Mesothelial cell of epicardium (in vitro differentiated cells): ENCODE measurements around the gene A2M. TPM values are rescaled to one million over a fixed set of nuclear protein-coding genes. Genes with fewer than 3 reads are reported as not detected.

ENCODE experiments used
- DNase-seq, 2 experiments: peaks; one replicate each; pipeline ENCODE4 v3.0.0; 2021; ENCODE audit warnings: low spot score in 2 of 2; ENCODE audit not compliant: unreplicated experiment in 2 of 2
- H3K27ac Mint-ChIP-seq: 2 replicates; pipeline ENCODE4 v1.8.0; 2021; ENCODE audit warnings: mixed read lengths
- H3K27me3 Mint-ChIP-seq: 2 replicates; pipeline ENCODE4 v1.8.0; 2021; ENCODE audit warnings: low read depth, mixed read lengths
- H3K36me3 Mint-ChIP-seq: 2 replicates; pipeline ENCODE4 v1.8.0; 2021; ENCODE audit warnings: mixed read lengths
- H3K4me1 Mint-ChIP-seq: 2 replicates; pipeline ENCODE4 v1.8.0; 2021; ENCODE audit warnings: mixed read lengths
- H3K4me3 Mint-ChIP-seq: 2 replicates; pipeline ENCODE4 v1.8.0; 2021; ENCODE audit warnings: mild to moderate bottlenecking, moderate library complexity, mixed read lengths
- H3K9me3 Mint-ChIP-seq: 2 replicates; pipeline ENCODE4 v1.8.0; 2021; ENCODE audit warnings: mixed read lengths
- CTCF ChIP-seq: fragments of 200-600 bp; sonication (generic); IDR thresholded peaks from one replicate; pipeline ENCODE4 v1.5.0; 2021; ENCODE audit warnings: antibody characterized with exemption; ENCODE audit not compliant: unreplicated experiment
- total RNA-seq: library from RNA; stranded (reverse); gene quantifications from 3 replicates; pipeline ENCODE4 v1.2.1, GENCODE V29; 2021

A2M gene
- total RNA-seq, 1 donor from 2014 or later: 3.8 TPM

- Mint-ChIP-seq H3K4me1 (no peaks in the 10 kb centered on the region), H3K27ac (no peak overlapping the region), H3K4me3 (no peak overlapping the region), H3K36me3 (peaks cover 3% of the 10 kb centered on the region), H3K27me3 (peaks cover 22% of the 10 kb centered on the region), H3K9me3 (peaks cover 29% of the 10 kb centered on the region)
- no peak for TF ChIP-seq CTCF
- DNase-seq: no peak
Measured at GRCh38 chr12:9079082-9079481, 36.6 kb downstream of the A2M start.

GRCh38 chr12:9077152-9078031, 38.3 kb downstream of the A2M start:
- H3K9me3 Mint-ChIP-seq: peaks cover 18% of the 10 kb centered on the region
- no peaks in the 10 kb centered on the region for H3K4me1 Mint-ChIP-seq
- H3K27ac Mint-ChIP-seq: no peak overlapping the region
- DNase-seq: no peak
- no peaks in the 10 kb centered on the region for H3K36me3 Mint-ChIP-seq
- H3K4me3 Mint-ChIP-seq: no peak overlapping the region
- TF ChIP-seq CTCF: no peak
- peaks cover 31% of the 10 kb centered on the region for H3K27me3 Mint-ChIP-seq

- TF ChIP-seq CTCF: no peak
- H3K9me3 Mint-ChIP-seq: peaks cover 14% of the 10 kb centered on the region
- H3K36me3 Mint-ChIP-seq: no peaks in the 10 kb centered on the region
- peaks cover 34% of the 10 kb centered on the region for H3K27me3 Mint-ChIP-seq
- no peak overlapping the region for H3K4me3 Mint-ChIP-seq
- no peaks in the 10 kb centered on the region for H3K4me1 Mint-ChIP-seq
- DNase-seq: no peak
- no peak overlapping the region for H3K27ac Mint-ChIP-seq
Measured at GRCh38 chr12:9076733-9077132, 39.0 kb downstream of the A2M start.

DNA sequence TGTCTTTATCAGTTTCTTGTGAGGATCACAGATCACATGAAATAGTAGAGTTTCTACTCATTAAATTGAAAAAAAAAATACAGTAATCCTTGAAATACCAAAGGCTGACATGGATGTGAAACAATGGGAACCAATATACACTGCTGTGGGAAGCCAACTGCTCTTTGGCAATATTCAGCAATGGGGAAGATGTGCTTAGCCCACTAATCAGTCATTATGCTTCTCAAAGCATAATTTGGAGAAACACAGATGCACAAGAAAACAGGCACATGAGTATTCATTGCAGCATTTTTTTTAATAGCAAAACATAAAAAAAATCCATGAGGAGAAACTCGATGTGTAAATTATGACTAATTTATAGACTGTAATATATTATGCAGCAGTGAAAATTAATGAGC, 40.6 kb downstream of the A2M start:
- Mint-ChIP-seq H3K9me3 (peaks cover 9% of the 10 kb centered on the region), H3K27ac (no peak overlapping the region), H3K27me3 (peaks cover 34% of the 10 kb centered on the region), H3K36me3 (no peaks in the 10 kb centered on the region), H3K4me3 (no peak overlapping the region), H3K4me1 (no peaks in the 10 kb centered on the region)
- TF ChIP-seq CTCF: no peak
- no peak for DNase-seq

DNA sequence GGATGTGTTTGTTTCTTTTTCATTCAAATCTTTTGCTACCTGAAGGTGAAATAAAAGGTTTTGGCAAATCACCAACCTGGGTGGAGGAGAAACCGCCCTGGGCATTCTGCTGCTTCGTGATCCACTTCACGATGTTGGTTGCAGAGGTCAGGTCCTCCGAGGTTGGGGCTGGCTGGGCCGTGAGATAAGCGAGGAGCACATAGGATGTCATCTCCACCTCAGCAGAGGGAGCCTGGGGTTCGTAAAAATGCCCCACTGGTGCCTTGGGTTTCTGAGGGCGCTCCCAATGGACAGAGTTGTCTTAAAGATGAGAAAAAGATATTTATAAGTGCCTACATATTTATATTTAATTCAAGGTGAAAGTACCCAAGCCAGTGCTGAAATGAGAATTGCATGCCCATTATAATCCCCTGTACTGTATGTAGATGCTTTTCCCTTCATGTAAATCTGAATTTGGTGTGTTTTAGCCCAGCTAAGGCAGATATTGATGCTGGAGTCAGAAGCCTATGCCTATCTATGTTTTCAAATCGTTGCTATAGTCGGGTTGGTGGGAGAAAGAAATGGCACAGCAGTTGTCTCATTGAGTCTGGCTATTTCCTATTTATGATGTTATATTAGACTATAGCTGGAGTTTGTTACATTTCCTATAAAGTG, 41.1 kb downstream of the A2M start:
- no peak for TF ChIP-seq CTCF
- H3K4me1 Mint-ChIP-seq: peaks cover under 1% of the 10 kb centered on the region
- H3K27ac Mint-ChIP-seq: no peak overlapping the region
- no peak overlapping the region for H3K4me3 Mint-ChIP-seq
- DNase-seq: no peak
- H3K9me3 Mint-ChIP-seq: peaks cover 7% of the 10 kb centered on the region
- peaks cover 34% of the 10 kb centered on the region for H3K27me3 Mint-ChIP-seq
- H3K36me3 Mint-ChIP-seq: no peaks in the 10 kb centered on the region
